Gastrocnemius medialis (tissue), 4 donors: ENCODE results near the gene RSKR. TPM values are rescaled to one million over a fixed set of nuclear protein-coding genes. Genes with fewer than 3 reads are reported as not detected.

ENCODE experiments used
- ATAC-seq, 2 donors: fragments of 150-250 bp; one replicate each; pipeline ENCODE4 v1.9.1; 2016
- DNase-seq, 2 donors: peaks; one replicate each; pipeline ENCODE4 v3.0.0-alpha.2; 2019
- H3K27ac ChIP-seq, 4 donors: fragments of 200-600 bp; sonication (generic); 1 replicate in 1 of 4; 2 replicates in 3 of 4; pipeline ENCODE4 v1.5.1; 2016 to 2018; ENCODE audit warnings: mild to moderate bottlenecking in 2 of 4, moderate library complexity in 1 of 4
- H3K27me3 ChIP-seq, 3 donors: fragments of 200-600 bp; sonication (generic) in 2 of 3; 1 replicate in 1 of 3; 2 replicates in 2 of 3; pipeline versions ENCODE4 v1.5.1 to v1.6.0; 2016 to 2019; ENCODE audit warnings: mild to moderate bottlenecking in 1 of 3, moderate library complexity in 1 of 3
- H3K36me3 ChIP-seq, 2 donors: fragments of 200-600 bp; sonication (generic) in 1 of 2; one replicate each; pipeline ENCODE4 v1.5.1; 2017 to 2018
- H3K4me1 ChIP-seq, 2 donors: fragments of 200-600 bp; sonication (generic) in 1 of 2; one replicate each; pipeline ENCODE4 v1.5.1; 2016 to 2017; ENCODE audit warnings: mild to moderate bottlenecking in 2 of 2
- H3K4me3 ChIP-seq, 4 donors: fragments of 200-600 bp; sonication (generic) in 3 of 4; 1 replicate in 1 of 4; 2 replicates in 3 of 4; pipeline ENCODE4 v1.5.1; 2016 to 2019; ENCODE audit warnings: mild to moderate bottlenecking in 2 of 4
- H3K9me3 ChIP-seq, 3 donors: fragments of 200-600 bp; sonication (generic) in 2 of 3; 1 replicate in 1 of 3; 2 replicates in 2 of 3; pipeline ENCODE4 v1.5.1; 2016 to 2019
- CTCF ChIP-seq, 5 experiments: fragments of 450-650 bp in 3 of 5; fragments of 200-600 bp in 2 of 5; sonication (generic) in 2 of 5; IDR thresholded peaks in 4 of 5; conservative IDR thresholded peaks in 1 of 5; 1 replicate in 4 of 5; 2 replicates in 1 of 5; pipeline ENCODE4 v1.5.1; 2016 to 2019; ENCODE audit warnings: antibody characterized with exemption in 5 of 5, mild to moderate bottlenecking in 3 of 5, moderate library complexity in 3 of 5
- POLR2A ChIP-seq, 2 donors: fragments of 450-650 bp; IDR thresholded peaks; one replicate each; pipeline ENCODE4 v1.6.1; 2017; ENCODE audit warnings: antibody characterized with exemption in 2 of 2, mild to moderate bottlenecking in 2 of 2, moderate library complexity in 2 of 2
- in situ Hi-C, 4 donors: fragments of 200-750 bp; cut with MboI; loops; one replicate each; pipeline versions ENCODE4 v1.15.0 to v1.8.0; 2017; ENCODE audit warnings: low sequenced_read_pairs in 4 of 4
- intact Hi-C: fragments of 100-400 bp; cut with DNase I; formaldehyde crosslinking; loops from one replicate; pipeline ENCODE4 v1.15.1; 2023; ENCODE audit warnings: low total_unique reads
- total RNA-seq, 4 donors: library from RNA; depleted of rRNA; stranded (reverse); fragments of >200 nt; gene quantifications; one replicate each; pipeline versions ENCODE4 v1.1.0 to v1.2.3, GENCODE V29; 2016

The RSKR gene
- total RNA-seq, 4 donors from 2014 or later, result 1.8 to 10.1 (median 2.8) TPM

DNA sequence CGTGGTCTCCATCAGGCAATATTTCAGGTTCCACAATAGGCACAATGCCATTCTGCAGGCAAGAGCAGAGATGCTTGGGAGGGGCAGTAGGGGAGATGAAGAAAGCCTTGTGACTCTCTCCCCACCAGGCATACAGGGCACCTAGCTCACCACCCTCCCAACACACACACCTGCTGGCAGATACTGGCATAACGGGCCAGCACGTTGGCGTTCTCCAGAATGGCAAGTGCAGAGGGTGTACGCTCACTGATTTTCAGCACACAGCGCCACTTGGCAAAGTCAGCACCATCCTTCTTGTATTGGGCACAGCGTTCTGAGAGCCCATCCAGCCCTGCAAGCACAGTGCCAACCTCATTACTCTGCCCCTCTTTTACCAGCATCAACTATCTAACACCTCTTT lies 39.5 kb downstream of the RSKR start:
- in situ Hi-C loops (loop anchor here in 1 of 4 donors (25.0 kb wide), 1 partner anchor 88 kb away; the partner anchor contains the start of genes SDF2 and SUPT6H), intact Hi-C loops (no loop called here)
- Histone ChIP-seq H3K36me3 (no peaks in the 10 kb centered on the region), H3K4me1 (peaks cover 19 to 25% of the 10 kb centered on the region in 2 donors), H3K27me3 (no peaks in the 10 kb centered on the region), H3K27ac (no peak overlapping the region), H3K4me3 (no peak overlapping the region), H3K9me3 (no peaks in the 10 kb centered on the region)
- ATAC-seq (no peak), DNase-seq (no peak)
- TF ChIP-seq POLR2A (IDR thresholded peaks at IDR 0.05) (no peak), CTCF (IDR thresholded peaks at IDR 0.05 in 4 of 5, conservative IDR thresholded peaks at IDR 0.05 in 1 of 5) (no peak)

GRCh38 chr17:28573966-28574480 lies 40.0 kb downstream of the RSKR start:
- Histone ChIP-seq H3K4me3 (no peak overlapping the region), H3K36me3 (no peaks in the 10 kb centered on the region), H3K9me3 (no peaks in the 10 kb centered on the region), H3K27ac (no peak overlapping the region), H3K4me1 (peaks cover 24 to 25% of the 10 kb centered on the region in 2 donors), H3K27me3 (no peaks in the 10 kb centered on the region)
- ATAC-seq, result no peak
- in situ Hi-C loops (loop anchor here in 1 of 4 donors (25.0 kb wide), 1 partner anchor 88 kb away; the partner anchor contains the start of genes SDF2 and SUPT6H), intact Hi-C loops (no loop called here)
- TF ChIP-seq POLR2A (IDR thresholded peaks at IDR 0.05), result no peak
- DNase-seq, result no peak

- ATAC-seq (no peak), DNase-seq (no peak)
- Histone ChIP-seq H3K4me3 (no peak overlapping the region), H3K27me3 (no peaks in the 10 kb centered on the region), H3K36me3 (no peaks in the 10 kb centered on the region), H3K9me3 (no peaks in the 10 kb centered on the region), H3K27ac (no peak overlapping the region), H3K4me1 (peaks cover 25% of the 10 kb centered on the region in 2 donors)
- in situ Hi-C loops, result loop anchor here in 1 of 4 donors (25.0 kb wide), 1 partner anchor 89 kb away; the partner anchor contains the start of genes SDF2 and SUPT6H
- intact Hi-C loops, result no loop called here
- no peak for TF ChIP-seq CTCF (IDR thresholded peaks at IDR 0.05 in 4 of 5, conservative IDR thresholded peaks at IDR 0.05 in 1 of 5)
- no peak for TF ChIP-seq POLR2A (IDR thresholded peaks at IDR 0.05)
Observed at GRCh38 chr17:28573521-28573920, 40.5 kb downstream of the RSKR start.

GRCh38 chr17:28573040-28573380 lies 41.0 kb downstream of the RSKR start:
- no peak overlapping the region for H3K27ac ChIP-seq
- no peaks in the 10 kb centered on the region for H3K36me3 ChIP-seq
- peaks cover 25% of the 10 kb centered on the region in 2 donors for H3K4me1 ChIP-seq
- H3K4me3 ChIP-seq, result no peak overlapping the region
- ATAC-seq, result no peak
- no peaks in the 10 kb centered on the region for H3K9me3 ChIP-seq
- DNase-seq, result no peak
- TF ChIP-seq POLR2A (IDR thresholded peaks at IDR 0.05) (no peak), CTCF (IDR thresholded peaks at IDR 0.05 in 4 of 5, conservative IDR thresholded peaks at IDR 0.05 in 1 of 5) (no peak)
- in situ Hi-C loops (loop anchor here in 1 of 4 donors (25.0 kb wide), 1 partner anchor 89 kb away; the partner anchor contains the start of genes SDF2 and SUPT6H), intact Hi-C loops (no loop called here)
- H3K27me3 ChIP-seq, result no peaks in the 10 kb centered on the region

GRCh38 chr17:28572259-28573039 lies 41.5 kb downstream of the RSKR start:
- Histone ChIP-seq H3K36me3 (no peaks in the 10 kb centered on the region), H3K4me3 (peak overlapping the region; percentile 70 to 98 (median 89)), H3K27ac (peak overlapping the region; percentile 84 to 88 (median 87)), H3K9me3 (no peaks in the 10 kb centered on the region), H3K4me1 (peaks cover 25% of the 10 kb centered on the region in 2 donors), H3K27me3 (no peaks in the 10 kb centered on the region)
- in situ Hi-C loops, result loop anchor here in 1 of 4 donors (25.0 kb wide), 1 partner anchor 90 kb away; the partner anchor contains the start of genes SDF2 and SUPT6H
- DNase-seq (no peak), ATAC-seq (no peak)
- intact Hi-C loops, result no loop called here
- no peak for TF ChIP-seq POLR2A (IDR thresholded peaks at IDR 0.05)
- TF ChIP-seq CTCF (IDR thresholded peaks at IDR 0.05 in 4 of 5, conservative IDR thresholded peaks at IDR 0.05 in 1 of 5), result no peak
